Upper lobe of right lung (tissue), 1 donor: ENCODE results near the gene LAMA3. TPM values are rescaled to one million over a fixed set of nuclear protein-coding genes. Genes with fewer than 3 reads are reported as not detected.

Source experiments
- ATAC-seq: fragments of 200-7000 bp; cut with Tn5 transposase; one replicate; pipeline ENCODE4 v1.9.1; 2020; ENCODE audit warnings: mild to moderate bottlenecking, moderate library complexity
- DNase-seq: peaks from one replicate; pipeline ENCODE4 v3.0.0-alpha.2; 2020
- H3K27ac ChIP-seq: fragments of 200-600 bp; one replicate; pipeline ENCODE4 v1.8.0; 2022
- H3K27me3 ChIP-seq: fragments of 200-600 bp; one replicate; pipeline ENCODE4 v1.8.0; 2022; ENCODE audit warnings: mild to moderate bottlenecking
- H3K36me3 ChIP-seq: fragments of 200-600 bp; one replicate; pipeline ENCODE4 v1.8.0; 2022
- H3K4me1 ChIP-seq: fragments of 200-600 bp; one replicate; pipeline ENCODE4 v1.8.0; 2022
- H3K4me3 ChIP-seq: fragments of 200-600 bp; one replicate; pipeline ENCODE4 v1.8.0; 2022; ENCODE audit warnings: mild to moderate bottlenecking
- H3K9me3 ChIP-seq: fragments of 200-600 bp; one replicate; pipeline ENCODE4 v1.8.0; 2022
- intact Hi-C: fragments of 100-400 bp; cut with DNase I; formaldehyde crosslinking; loops from one replicate; pipeline ENCODE4 v1.11.0; 2022
- total RNA-seq: library from RNA; stranded (reverse); fragmentation: NEBNext Ultra II Directional; extraction: Animal tissue kit (Norgen Biotek cat#: 25700); gene quantifications from one replicate; pipeline ENCODE4 v1.2.1, GENCODE V29; 2021
- TF ChIP-seq, protein P1 (sequence below): fragments of 200-600 bp; IDR thresholded peaks from one replicate; pipeline ENCODE4 v1.8.0; 2022; ENCODE audit warnings: antibody characterized with exemption
- donor health status: DM: no; HTN: yes; CAD: no; lungs with severe emphysema.

LAMA3 gene
- total RNA-seq, 1 donor from 2014 or later, result 139 TPM

- no peak for DNase-seq
- H3K27me3 ChIP-seq, result peaks cover 12% of the 10 kb centered on the region
- no peaks in the 10 kb centered on the region for H3K9me3 ChIP-seq
- TF ChIP-seq, protein P1, sequence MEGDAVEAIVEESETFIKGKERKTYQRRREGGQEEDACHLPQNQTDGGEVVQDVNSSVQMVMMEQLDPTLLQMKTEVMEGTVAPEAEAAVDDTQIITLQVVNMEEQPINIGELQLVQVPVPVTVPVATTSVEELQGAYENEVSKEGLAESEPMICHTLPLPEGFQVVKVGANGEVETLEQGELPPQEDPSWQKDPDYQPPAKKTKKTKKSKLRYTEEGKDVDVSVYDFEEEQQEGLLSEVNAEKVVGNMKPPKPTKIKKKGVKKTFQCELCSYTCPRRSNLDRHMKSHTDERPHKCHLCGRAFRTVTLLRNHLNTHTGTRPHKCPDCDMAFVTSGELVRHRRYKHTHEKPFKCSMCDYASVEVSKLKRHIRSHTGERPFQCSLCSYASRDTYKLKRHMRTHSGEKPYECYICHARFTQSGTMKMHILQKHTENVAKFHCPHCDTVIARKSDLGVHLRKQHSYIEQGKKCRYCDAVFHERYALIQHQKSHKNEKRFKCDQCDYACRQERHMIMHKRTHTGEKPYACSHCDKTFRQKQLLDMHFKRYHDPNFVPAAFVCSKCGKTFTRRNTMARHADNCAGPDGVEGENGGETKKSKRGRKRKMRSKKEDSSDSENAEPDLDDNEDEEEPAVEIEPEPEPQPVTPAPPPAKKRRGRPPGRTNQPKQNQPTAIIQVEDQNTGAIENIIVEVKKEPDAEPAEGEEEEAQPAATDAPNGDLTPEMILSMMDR, result no peak
- H3K36me3 ChIP-seq, result no peaks in the 10 kb centered on the region
- peaks cover 1% of the 10 kb centered on the region for H3K4me1 ChIP-seq
- intact Hi-C loops, result no loop called here
- no peak overlapping the region for H3K27ac ChIP-seq
- peak; percentile 63 for ATAC-seq
- no peak overlapping the region for H3K4me3 ChIP-seq
Measured at GRCh38 chr18:23683671-23684070, 5.6 kb upstream of the LAMA3 start.

GRCh38 chr18:23684515-23685197 is 4.6 kb upstream of the LAMA3 start:
- TF ChIP-seq, protein P1, result no peak
- intact Hi-C loops, result no loop called here
- no peak overlapping the region for H3K27ac ChIP-seq
- no peak for ATAC-seq
- H3K4me3 ChIP-seq, result no peak overlapping the region
- no peaks in the 10 kb centered on the region for H3K36me3 ChIP-seq
- DNase-seq, result no peak
- H3K9me3 ChIP-seq, result no peaks in the 10 kb centered on the region
- peaks cover 22% of the 10 kb centered on the region for H3K27me3 ChIP-seq
- peaks cover 7% of the 10 kb centered on the region for H3K4me1 ChIP-seq

GRCh38 chr18:23688528-23688927 is 725 bp upstream of the LAMA3 start:
- H3K36me3 ChIP-seq, result no peaks in the 10 kb centered on the region
- TF ChIP-seq, protein P1, result no peak
- H3K4me1 ChIP-seq, result peaks cover 14% of the 10 kb centered on the region
- ATAC-seq (no peak), DNase-seq (no peak)
- intact Hi-C loops, result no loop called here
- no peaks in the 10 kb centered on the region for H3K9me3 ChIP-seq
- H3K4me3 ChIP-seq, result peak overlapping the region; percentile 62
- peaks cover 34% of the 10 kb centered on the region for H3K27me3 ChIP-seq
- peak overlapping the region; percentile 33 for H3K27ac ChIP-seq

- intact Hi-C loops, result no loop called here
- Histone ChIP-seq H3K27me3 (peaks cover 34% of the 10 kb centered on the region), H3K4me1 (peaks cover 14% of the 10 kb centered on the region), H3K4me3 (peak overlapping the region; percentile 62), H3K9me3 (no peaks in the 10 kb centered on the region), H3K36me3 (no peaks in the 10 kb centered on the region), H3K27ac (peak overlapping the region; percentile 33)
- TF ChIP-seq, protein P1, result no peak
- DNase-seq (peak; percentile 74), ATAC-seq (peak; percentile 59)
Measured at GRCh38 chr18:23689616-23690504, 607 bp downstream of the LAMA3 start.

GRCh38 chr18:23690505-23691068 is 1.3 kb downstream of the LAMA3 start:
- DNase-seq, result peak; percentile 67
- Histone ChIP-seq H3K9me3 (no peaks in the 10 kb centered on the region), H3K36me3 (no peaks in the 10 kb centered on the region), H3K27me3 (peaks cover 34% of the 10 kb centered on the region), H3K4me1 (peaks cover 14% of the 10 kb centered on the region), H3K4me3 (peak overlapping the region; percentile 62), H3K27ac (peak overlapping the region; percentile 33)
- TF ChIP-seq, protein P1, result no peak
- ATAC-seq, result peak; percentile 4
- intact Hi-C loops, result no loop called here
